DMS 273 (cell line): Measurements from ENCODE around the gene TFCP2L1.
A peak's percentile ranks its signal among the peaks of the same experiment; 100 is the strongest.
"Not testable (repeated sequence)": the region's sequence is repeated elsewhere in the genome, so short reads cannot be mapped to it uniquely, and the experiment has no call there.

Source experiments
- DNase-seq: peaks from one replicate; lab custom pipeline; 2025; ENCODE audit not compliant: unreplicated experiment; lab: John Stamatoyannopoulos, UW

Gene TFCP2L1

DNA sequence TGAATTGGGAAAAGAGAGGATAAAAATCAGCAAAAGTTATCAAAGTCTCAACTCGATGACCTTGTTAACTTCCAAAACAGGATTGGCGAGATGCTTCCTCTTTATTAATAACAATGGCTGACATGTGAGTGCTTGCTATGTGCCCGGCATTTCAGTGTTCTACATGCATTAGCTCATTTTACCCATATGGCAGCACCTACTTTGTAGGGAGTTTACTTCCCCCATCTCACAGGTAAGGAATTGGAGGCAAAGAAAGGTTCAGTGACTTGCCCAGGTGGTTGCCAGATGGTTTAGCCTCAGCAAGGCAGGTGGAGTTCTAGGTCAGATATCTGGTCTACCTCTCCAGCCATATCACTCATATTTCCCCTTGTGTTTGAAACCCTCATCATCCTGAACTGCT, 12.4 kb downstream of the TFCP2L1 start:
- DNase-seq: no peak

DNA sequence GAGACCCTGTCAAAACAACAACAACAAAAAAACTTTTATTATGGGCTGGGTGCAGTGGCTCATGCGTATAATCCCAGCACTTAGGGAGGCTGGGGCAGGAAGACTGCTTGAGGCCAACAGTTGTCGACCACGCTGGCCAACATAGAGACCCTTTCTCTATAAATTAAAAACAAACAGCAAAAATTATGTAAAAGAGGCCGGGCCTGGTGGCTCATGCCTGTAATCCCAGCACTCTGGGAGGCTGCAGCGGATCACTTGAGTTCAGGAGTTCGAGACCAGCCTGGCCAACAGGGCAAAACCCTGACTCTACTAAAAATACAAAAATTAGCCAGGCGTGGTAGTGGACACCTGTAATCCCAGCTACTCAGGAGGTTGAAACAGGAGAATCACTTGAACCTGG, 15.6 kb downstream of the TFCP2L1 start:
- DNase-seq: not testable (repeated sequence)

DNA sequence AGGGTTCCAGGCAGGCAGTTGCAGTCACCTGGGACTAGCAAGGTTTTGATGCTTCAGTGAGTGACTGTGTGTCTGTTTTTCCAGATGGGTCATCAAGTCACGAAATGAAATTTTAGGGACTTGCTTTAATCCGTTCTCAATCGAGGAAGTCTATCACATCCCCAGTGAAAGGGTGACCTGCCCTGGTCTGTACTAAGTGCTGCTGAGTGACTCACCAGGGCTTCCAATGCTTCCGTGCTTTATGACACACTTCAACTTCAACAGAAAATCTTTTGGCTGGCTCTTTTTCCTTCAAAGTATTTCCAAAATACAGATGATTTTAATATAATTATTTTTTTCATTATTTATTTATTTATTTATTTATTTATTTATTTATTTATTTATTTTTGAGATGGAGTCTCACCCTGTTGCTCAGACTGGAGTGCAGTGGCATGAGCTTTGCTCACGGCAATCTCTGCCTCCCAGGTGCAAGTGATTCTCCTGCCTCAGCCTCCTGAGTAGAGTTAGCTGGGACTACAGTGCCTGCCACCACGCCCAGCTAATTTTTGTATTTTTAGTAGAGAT, 18.4 kb downstream of the TFCP2L1 start:
- DNase-seq: no peak

DNA sequence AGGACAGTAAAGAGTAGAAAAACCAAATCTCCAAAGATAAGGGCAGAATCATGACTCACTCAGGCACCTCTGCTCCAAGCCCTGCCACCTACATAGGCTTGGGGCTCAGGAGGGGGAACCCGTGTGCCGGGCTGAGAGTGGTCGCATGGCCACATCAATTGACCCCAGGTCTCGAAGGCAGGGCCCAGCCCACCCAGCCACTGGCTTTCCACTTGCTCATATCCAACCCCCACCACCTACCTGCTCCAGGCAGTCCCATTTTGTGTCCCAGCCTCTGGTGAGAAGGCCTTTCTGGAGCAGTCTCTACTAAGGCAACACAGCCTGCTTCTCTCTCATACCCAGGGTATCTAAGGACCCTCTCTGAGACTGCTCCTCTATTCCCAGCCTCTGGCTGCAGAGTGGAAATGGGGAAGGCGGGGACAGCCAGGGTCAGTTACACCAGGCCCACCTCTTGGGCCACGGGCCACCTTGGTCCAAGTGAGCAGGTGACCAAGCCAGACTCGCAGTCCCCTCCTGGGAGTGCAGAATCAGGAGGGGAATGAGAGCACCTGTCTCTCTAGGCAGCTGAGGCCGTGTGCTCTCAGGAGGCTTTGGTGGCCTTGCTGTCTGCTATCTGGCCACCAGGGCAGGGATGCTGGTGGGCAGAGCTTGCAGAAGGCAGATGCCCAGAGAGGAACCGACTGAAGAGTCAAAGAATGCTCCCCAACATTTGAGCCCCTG, 20.8 kb downstream of the TFCP2L1 start:
- peak; percentile 18 for DNase-seq

DNA sequence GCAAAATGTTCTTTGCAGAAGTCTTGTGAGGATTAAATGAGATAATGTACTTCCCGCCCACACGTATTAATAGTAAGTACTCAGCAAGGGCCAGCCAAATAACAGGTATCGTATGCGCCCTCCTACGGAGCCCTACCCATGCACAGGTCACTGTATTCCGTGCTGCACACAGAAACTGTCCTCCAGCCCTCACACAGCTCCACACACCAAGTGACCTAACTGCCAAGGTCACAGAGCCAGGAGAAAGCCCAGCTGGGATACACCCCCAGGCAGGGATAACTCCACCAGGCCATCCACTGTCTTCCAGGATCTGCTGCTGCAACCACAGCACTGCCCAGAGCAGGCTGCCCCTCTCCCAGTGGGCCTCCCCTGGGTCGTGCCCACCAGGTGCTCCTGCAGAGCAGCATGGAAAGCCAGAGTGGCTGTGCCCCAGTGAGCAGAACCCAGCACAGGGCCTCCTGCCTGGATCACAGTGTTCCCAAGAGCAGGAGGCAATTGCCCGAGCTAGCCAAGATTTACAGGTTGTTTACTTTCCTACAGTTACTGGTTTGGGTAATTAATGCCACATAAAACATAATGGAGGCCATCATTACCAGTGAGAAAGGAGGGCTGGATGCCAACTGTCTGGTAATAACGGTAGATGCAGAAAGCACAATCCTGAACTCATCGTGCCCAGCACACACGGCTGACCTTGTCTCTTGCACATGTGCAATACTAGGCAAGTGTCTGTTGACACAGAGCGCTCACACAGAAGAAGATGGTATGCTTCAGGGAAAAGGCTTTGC, 24.4 kb downstream of the TFCP2L1 start:
- DNase-seq: peak; percentile 47

DNA sequence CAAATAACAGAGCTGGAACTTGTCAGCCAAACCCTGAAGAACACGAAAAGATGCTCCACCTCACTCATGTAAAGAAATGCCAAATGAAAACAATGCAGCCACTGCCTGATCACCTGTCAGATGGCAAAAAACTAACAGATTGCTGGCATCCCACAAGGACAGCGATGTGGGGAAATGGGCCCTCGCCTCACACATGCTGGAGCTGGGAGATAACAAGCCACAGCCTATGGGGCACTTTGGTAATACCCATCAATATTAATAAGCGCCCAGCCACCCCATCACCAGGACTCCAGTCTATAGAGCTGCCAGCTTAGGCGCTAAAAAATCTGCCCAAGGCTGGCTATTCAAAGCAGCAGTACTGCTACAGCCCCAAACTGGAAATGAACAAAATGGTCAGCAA, 27.0 kb downstream of the TFCP2L1 start:
- no peak for DNase-seq

DNA sequence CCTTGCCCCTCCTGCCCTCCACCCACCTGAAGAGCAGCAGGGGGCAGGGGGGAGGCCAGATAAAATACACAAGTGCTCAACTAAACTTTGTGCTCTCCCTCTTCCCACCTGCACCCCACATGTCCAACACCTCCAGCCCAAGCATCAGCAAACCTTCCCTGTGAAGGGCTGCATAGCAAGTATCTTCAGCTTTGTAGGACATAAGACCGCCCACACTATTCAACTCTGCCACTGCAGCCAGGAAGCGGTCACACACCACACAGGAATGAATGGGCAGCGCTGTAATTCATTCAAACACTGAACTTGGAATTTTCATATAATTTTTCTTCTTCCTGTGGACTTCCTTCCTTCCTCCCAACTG, 27.5 kb downstream of the TFCP2L1 start:
- no peak for DNase-seq

DNA sequence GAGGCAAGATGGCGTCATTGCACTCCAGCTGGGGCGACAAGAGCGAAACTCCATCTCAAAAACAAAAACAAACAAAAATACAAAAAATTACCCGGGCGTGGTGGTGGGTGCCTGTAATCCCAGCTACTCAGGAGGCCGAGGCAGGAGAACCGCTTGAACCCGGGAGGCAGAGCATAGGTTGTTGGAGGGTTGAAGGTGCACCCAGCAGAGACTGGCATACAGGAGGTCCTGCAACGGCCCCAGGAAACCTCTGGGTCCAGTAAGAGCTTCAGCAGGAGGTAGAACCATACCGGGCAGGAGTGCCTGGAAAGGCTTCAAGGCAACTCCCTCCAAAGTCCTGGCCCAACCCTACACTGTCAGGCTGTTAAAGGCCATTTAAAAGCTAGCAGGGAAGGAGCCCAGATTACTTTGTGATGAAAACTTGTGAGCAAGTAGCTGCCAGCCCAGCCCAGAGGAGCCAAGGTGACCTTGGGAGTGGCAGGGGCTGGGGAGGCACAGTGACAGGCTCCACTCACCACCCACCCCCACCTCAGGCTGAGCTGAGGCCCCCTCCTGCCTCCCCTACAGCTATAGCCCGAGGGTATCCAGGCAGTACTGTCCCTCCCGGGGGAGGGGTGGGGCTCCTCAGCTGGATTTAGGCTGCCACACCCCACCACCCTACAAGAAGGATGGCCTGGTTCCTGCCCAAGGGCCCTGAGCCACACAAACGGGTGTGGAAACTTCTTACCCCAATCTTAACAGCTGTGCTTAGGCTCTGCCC, 28.1 kb downstream of the TFCP2L1 start:
- no peak for DNase-seq

DNA sequence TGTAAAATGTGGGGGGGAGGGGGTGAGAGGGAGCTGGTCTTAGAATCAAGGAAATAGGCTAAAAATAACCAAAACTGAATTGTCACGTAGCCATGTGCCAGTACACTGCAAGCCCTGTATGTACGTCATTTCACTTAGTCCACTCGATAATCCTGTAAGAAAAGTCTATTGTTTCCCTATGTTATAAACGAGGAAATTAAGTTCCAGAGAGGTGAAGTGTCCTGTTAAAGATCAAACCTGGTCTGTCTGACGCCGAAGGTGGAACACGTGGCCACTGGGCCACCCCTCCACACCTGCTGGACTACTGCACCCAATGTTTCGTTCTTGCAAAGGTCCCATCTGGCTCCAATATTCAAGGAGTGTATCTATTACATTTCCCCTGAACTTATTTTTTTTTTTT, 29.6 kb downstream of the TFCP2L1 start:
- no peak for DNase-seq

DNA sequence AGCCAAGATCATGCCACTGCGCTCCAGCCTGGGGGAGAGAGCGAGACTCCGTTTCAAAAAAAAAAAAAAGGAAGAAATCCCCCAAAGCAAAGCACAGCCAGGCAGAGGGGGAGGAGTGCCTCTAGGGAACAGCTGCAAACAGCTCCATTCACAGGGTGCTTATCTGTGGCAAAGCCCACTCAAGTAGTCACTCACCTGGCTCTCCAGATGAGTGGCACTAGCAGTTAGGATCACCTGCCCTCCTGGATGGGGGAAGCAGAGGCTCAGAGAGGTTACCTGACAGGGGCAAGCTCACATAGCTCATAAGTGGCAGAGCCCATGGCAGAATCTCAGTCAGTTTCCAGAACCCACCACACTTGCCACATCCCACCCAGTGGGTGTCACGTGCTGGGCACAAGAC, 30.3 kb downstream of the TFCP2L1 start:
- no peak for DNase-seq

DNA sequence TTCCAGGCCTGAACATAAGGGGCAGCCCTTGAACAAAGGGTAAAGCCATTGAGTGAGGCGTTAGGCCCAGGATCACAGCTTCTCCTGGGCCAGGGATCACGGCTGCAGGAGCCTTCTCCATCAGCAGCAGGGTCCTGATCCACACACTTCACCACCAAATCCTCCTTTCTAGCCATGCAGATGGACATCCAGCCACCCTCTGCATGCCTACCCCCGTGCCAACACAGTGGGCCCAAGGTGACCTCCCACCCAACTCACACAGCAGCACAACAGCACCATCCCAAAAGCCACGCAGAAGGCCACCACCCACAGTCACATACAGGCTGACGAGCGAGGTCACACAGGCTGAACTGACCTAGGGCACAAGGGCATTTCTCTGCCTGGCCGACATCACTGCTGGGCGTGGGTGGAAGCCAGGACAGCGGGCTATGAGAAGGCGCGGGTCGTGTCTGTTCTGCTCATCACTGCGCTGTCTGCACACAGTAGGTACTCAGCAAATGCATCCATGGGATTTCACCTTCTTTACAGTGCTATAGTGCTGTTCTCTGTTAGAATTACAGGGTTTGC, 31.2 kb downstream of the TFCP2L1 start:
- no peak for DNase-seq

DNA sequence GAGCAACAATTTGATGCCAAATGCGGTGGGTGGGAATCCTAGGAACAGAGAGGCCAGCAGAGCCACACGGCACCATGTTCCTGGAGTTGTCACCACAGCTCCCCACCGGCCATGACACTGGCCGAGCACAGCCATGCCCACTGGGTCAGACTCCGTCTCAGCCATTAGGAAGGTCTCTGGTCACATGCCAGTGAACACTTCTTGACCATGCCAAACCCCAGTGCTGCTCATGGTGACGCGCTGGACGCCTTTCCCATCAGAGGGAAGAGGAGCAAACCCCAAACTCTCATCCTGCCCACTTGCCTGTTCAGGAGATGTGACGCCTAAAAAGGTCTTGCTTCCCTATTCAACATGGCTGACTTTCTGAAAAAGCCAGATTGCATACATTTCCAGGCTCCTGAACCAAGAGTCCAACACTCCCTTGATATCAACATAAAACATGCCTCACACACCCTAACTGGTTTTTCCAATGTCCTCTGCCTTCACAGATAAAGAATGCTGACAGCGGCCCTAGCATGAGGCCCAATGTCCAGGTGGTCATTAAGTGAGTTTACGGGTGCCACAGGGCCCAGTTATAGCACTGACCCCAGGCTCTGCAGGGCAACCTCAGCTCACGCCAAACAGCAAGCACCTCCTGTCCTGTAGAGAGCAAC, 31.9 kb downstream of the TFCP2L1 start:
- no peak for DNase-seq

DNA sequence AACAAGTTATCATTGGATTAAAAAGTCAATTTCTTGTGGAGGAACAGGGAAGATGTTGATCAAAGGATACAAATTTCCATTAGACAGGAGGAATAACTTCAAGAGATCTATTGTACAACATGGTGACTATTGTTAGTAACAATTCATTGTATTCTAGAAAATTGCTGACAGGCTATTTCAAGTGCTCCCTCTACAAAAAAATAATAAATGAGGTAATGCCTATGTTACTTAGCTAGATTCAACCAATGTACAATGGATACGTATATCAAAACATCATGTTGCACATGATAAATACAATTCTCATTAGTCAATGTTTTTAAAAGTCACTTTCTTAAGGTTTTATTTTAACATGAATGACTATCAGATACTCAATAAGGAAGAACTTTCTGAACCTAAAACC, 33.5 kb downstream of the TFCP2L1 start:
- no peak for DNase-seq

DNA sequence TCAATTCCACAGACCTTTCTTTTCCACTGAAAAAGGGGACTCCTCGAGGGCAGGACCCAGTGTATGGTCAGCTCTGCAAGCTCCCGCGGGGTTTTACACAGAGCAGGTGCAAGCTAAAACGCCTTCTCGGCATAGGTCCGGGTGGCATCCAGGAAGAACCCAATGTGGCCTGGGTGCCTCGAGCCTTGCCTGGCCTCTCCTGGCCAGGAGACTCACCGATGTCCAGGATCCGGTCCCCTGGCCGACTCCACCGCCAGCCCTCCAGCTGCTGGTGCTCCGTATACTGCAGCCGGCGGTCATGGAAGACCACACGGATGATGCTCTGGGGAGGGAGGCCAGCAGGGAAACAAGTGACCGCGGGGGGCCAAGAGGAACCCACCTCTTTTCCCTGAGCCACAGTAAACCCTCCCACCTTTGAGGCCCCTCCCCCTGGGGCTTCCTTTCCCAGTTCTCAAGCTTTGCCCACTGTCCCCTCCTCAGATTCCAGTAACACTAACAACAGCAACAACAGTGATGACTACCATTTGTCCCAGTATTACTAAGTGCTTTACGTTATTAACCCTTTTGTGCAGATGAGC, 36.1 kb downstream of the TFCP2L1 start:
- DNase-seq: no peak

DNA sequence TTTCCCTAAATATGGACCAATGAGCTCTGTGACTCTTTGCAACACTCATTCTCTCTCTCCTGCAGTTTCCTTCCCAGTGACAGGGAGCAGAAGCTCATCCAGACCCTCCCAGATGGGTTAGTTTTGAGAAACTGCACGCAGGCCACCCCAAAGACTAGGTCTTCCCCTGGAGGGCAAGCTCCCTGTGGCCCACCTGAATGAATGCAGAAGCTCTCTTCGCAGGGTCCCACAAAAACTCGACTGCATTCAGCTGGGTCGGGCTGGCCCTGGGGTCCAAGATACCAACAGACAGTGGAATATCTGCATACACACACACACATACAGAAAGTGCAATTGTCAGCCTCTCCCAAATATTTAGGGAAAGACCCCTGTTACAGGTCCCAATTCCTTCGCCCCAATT, 37.0 kb downstream of the TFCP2L1 start:
- DNase-seq: no peak

DNA sequence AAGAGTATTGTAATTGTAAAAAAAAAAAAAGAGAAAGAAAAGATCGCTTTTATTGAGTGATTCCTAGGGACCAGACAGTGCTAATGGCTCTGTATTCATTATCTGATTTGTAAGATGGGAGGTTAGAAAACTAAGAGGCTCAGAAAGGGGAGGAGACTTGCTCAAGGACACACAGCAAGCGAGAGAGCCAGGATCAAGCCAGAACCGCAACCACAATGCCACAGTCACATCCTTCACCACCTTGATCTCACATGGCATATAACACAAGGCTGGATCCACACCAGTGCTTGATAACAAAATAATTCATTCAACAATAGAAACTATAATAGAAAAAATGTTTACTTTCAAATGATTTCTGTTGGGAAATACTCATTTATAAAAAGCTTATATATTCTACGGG, 37.5 kb downstream of the TFCP2L1 start:
- no peak for DNase-seq

DNA sequence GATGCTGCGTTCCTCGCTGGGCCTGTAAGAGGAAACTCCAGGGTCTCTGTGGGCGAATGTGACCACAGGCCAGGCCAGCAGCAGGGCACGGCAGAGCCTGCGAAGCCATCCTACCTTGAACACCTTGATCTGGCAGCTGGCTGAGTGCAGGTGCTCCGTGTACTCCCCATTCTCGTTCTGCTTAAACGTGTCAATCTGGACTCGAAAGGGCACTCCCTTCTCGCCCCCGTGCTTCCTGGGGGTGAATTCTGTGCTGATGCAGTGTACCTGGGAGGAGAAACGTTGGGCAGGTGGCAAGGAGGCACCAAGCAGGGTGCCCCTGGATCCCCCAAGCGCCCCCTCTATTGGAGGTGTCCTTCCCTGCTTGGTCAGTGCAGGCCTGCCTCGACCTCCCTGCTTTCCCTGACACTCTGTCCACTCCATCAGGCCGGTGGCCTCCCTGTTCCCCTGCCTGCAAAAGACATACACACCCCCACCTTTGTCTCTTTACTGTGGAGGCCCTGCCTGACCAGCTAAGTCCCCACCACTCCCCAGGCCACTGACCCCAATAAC, 38.2 kb downstream of the TFCP2L1 start:
- DNase-seq: no peak

DNA sequence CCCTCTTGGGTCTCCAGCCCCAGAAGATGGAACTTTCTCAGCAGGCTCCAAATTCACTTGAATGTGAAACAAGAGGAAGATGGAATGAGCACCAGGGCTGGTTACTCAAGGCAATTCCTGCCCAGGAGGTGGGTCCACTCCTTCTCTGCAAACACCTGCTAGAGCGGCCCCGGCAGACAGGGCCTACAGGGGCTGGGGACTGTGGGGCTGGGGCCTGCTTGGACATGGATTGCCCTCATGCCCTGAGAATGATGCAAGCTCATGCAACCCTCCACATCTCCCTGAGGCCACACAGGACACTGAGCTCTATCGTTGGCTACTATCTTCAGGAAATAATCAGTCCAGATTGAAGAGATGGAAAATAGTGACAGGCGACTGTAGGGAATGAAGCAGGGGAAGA, 39.1 kb downstream of the TFCP2L1 start:
- no peak for DNase-seq

DNA sequence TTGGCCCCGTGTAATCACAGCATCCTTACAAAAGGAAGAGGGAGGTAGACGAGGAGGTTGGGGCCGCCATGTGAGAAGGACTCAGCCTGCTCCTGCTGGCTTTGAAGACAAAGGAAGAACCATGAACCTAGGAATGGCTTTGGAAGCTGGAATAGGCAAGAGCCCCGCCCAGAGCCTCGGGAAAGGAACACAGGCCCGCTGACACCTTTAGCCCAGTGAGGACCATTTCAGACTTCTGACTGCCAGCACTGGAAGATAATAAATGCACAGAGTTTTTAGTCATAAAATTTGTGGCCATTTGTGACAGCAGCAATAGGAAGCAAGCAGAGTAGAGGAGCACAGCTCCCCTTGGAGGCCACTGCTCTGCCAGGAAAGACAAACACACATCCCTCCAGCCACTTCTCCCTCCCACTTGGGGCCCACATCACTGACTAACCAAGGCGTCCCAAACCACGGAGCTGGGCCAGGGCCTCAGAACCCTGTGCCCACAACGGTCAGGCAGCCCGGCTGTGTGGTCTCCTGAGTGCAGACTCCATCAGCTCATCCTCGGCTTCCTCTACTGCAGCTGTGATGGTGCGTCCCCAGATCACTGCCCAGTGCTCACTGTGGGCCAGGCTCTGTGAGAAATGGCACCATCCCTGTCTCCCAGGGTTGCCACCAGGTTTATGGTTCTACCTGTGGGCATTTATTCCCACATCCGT, 39.7 kb downstream of the TFCP2L1 start:
- no peak for DNase-seq

DNA sequence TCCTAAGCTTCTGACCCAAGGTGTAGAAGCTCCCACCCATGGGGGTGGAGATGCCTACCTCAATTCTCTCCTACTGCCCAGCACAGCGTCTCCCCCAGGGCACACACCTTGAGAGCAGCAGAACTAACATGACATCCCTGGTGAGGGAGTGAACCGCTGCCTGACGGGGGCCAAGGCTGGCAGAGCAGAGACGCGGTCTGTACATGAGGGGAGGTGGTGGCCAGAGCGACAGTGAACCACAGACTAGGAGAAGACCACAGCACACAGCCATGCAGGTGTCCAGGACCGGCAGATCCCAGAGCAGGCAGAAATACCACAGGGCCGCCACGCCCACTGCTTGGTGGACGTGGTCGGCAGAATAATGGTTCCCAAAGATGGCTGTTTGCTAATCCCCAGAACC, 40.4 kb downstream of the TFCP2L1 start:
- DNase-seq: no peak
